ENCODE data around the gene FGD4. TPM values are rescaled to one million over a fixed set of nuclear protein-coding genes. Genes with fewer than 3 reads are reported as not detected.

The FGD4 gene
- total RNA-seq, 1 experiment from 2014 or later = 31.6 TPM

DNA sequence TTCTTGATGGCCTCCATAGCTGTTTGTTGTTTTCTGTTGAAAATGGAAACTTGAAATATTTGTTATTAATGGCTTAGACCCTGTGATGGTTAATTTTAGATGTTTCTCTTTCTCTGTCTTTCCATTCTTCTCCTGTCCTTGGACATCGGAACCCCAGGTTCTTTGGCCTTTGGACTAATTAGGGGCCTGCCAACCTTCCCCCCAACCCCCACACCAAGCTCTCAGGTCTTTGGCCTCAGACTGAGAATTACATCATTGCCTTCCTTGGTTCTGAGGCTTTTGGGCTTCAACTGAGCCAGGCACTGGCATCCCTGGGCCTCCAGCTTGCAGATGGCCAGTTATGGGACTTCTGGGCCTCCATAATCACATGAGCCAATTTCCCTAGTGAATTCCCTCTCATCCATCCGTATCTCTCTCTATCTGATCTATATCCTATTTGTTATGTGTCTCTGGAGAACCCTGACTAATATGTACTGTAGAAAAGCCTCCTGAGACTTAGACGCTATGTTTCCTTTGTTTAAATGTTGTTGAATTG is 71.6 kb downstream of the FGD4 start:
- H3K27me3 ChIP-seq (replicated peaks; ENCODE audit: control insufficient read depth, insufficient read depth, low read length) = no peaks in the 10 kb centered on the region
- no peak for DNase-seq
- TF ChIP-seq, protein P1, sequence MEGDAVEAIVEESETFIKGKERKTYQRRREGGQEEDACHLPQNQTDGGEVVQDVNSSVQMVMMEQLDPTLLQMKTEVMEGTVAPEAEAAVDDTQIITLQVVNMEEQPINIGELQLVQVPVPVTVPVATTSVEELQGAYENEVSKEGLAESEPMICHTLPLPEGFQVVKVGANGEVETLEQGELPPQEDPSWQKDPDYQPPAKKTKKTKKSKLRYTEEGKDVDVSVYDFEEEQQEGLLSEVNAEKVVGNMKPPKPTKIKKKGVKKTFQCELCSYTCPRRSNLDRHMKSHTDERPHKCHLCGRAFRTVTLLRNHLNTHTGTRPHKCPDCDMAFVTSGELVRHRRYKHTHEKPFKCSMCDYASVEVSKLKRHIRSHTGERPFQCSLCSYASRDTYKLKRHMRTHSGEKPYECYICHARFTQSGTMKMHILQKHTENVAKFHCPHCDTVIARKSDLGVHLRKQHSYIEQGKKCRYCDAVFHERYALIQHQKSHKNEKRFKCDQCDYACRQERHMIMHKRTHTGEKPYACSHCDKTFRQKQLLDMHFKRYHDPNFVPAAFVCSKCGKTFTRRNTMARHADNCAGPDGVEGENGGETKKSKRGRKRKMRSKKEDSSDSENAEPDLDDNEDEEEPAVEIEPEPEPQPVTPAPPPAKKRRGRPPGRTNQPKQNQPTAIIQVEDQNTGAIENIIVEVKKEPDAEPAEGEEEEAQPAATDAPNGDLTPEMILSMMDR (IDR thresholded peaks at IDR 0.05; ENCODE audit: insufficient read depth in 1 of 2, low read depth in 1 of 2, low read length in 1 of 2, severe bottlenecking in 1 of 2, unreplicated experiment in 1 of 2) = no peak
- ChIA-PET CTCF (no interaction called here), POLR2A (interaction anchor here (0.7 kb wide), 1 partner anchor 112 kb away, joined by 8 read pairs; no protein-coding TSS in a partner anchor)
- Mint-ChIP-seq H3K27ac (ENCODE audit: unreplicated experiment) (no peak overlapping the region), H3K36me3 (ENCODE audit: insufficient read depth, unreplicated experiment) (peaks cover 41% of the 10 kb centered on the region), H3K27me3 (ENCODE audit: insufficient read depth, unreplicated experiment) (no peaks in the 10 kb centered on the region), H3K9me3 (ENCODE audit: unreplicated experiment) (no peaks in the 10 kb centered on the region), H3K4me1 (ENCODE audit: low read depth, unreplicated experiment) (peaks cover 10% of the 10 kb centered on the region), H3K4me3 (ENCODE audit: unreplicated experiment) (no peak overlapping the region)
- H3K4me3 ChIP-seq (ENCODE audit: low read depth, low read length) = no peak overlapping the region
- no peaks in the 10 kb centered on the region for H3K4me1 ChIP-seq
- no TSS peak for BruUV-seq (replicated peaks)
- intact Hi-C loops (cut with micrococcal nuclease; ENCODE audit: unreplicated experiment) = no loop called here
- no peaks in the 10 kb centered on the region for H3K9me3 ChIP-seq
- peaks cover 3% of the 10 kb centered on the region; the same call in 1 of the 2 replicates for H3K36me3 ChIP-seq (ENCODE audit: control insufficient read depth, insufficient read depth, low read length)

DNA sequence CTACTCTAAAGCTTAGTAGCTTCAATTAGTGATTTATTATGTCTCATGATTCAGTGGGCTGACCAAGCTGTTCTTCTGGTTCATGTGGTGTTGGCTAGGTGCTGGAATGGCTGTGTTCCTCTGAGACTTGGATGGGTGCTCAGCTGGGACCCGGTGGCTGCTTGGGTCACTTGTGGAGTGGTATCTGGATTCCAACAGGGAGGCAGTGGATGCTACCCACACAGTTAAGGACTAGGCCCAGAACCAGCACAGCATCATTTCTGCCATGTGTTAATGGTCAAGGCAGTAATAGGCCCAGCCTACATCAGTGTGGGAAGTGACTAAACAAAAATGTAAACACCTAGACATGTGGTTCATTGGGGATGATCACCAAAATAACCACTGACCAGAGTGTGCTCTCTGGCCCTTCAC is 72.2 kb downstream of the FGD4 start:
- no peaks in the 10 kb centered on the region for H3K27me3 Mint-ChIP-seq (ENCODE audit: insufficient read depth, unreplicated experiment)
- intact Hi-C loops (cut with micrococcal nuclease; ENCODE audit: unreplicated experiment) = no loop called here
- H3K27ac Mint-ChIP-seq (ENCODE audit: unreplicated experiment) = no peak overlapping the region
- H3K4me3 ChIP-seq (ENCODE audit: low read depth, low read length) = no peak overlapping the region
- POLR2A ChIA-PET = no interaction called here
- BruUV-seq (replicated peaks) = no TSS peak
- CTCF ChIA-PET = no interaction called here
- no peaks in the 10 kb centered on the region for H3K9me3 ChIP-seq
- no peaks in the 10 kb centered on the region for H3K27me3 ChIP-seq (replicated peaks; ENCODE audit: control insufficient read depth, insufficient read depth, low read length)
- H3K9me3 Mint-ChIP-seq (ENCODE audit: unreplicated experiment) = no peaks in the 10 kb centered on the region
- H3K4me1 ChIP-seq = no peaks in the 10 kb centered on the region
- no peak overlapping the region for H3K4me3 Mint-ChIP-seq (ENCODE audit: unreplicated experiment)
- H3K4me1 Mint-ChIP-seq (ENCODE audit: low read depth, unreplicated experiment) = peaks cover 13% of the 10 kb centered on the region
- no peak for DNase-seq
- peaks cover 42% of the 10 kb centered on the region for H3K36me3 Mint-ChIP-seq (ENCODE audit: insufficient read depth, unreplicated experiment)
- H3K36me3 ChIP-seq (ENCODE audit: control insufficient read depth, insufficient read depth, low read length) = peaks cover 3% of the 10 kb centered on the region; the same call in 1 of the 2 replicates
- TF ChIP-seq, protein P1 (IDR thresholded peaks at IDR 0.05; ENCODE audit: insufficient read depth in 1 of 2, low read depth in 1 of 2, low read length in 1 of 2, severe bottlenecking in 1 of 2, unreplicated experiment in 1 of 2) = no peak

DNA sequence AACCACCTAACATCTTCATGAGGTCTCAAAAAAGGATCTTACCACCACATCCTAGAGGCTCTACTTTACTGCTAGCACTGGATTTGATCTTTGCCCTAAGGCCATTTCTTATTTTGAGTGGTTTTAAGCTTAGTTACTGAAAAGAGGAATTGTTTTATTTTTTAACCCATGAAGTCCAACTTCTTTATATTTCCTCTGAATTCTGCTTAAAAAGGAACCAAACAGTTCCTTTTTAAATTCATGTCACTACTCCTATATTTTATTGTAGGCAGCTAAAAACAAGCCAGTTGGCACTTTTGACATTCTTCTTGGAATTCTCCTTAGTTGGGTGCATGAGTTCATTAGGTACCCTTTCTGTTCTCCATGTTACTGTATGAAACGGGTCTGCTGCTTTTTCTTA is 76.4 kb downstream of the FGD4 start:
- POLR2A ChIA-PET = no interaction called here
- Mint-ChIP-seq H3K36me3 (ENCODE audit: insufficient read depth, unreplicated experiment) (peaks cover 58% of the 10 kb centered on the region), H3K4me3 (ENCODE audit: unreplicated experiment) (no peak overlapping the region)

More for the DNA sequence above, 76.4 kb downstream of the FGD4 start:
- Mint-ChIP-seq H3K27me3 (ENCODE audit: insufficient read depth, unreplicated experiment) (no peaks in the 10 kb centered on the region), H3K4me1 (ENCODE audit: low read depth, unreplicated experiment) (peaks cover 33% of the 10 kb centered on the region), H3K27ac (ENCODE audit: unreplicated experiment) (no peak overlapping the region), H3K9me3 (ENCODE audit: unreplicated experiment) (no peaks in the 10 kb centered on the region)
- Histone ChIP-seq H3K9me3 (no peaks in the 10 kb centered on the region), H3K4me1 (peaks cover 15% of the 10 kb centered on the region; the same call in 1 of the 2 replicates), H3K36me3 (ENCODE audit: control insufficient read depth, insufficient read depth, low read length) (peaks cover 3% of the 10 kb centered on the region; the same call in 1 of the 2 replicates), H3K4me3 (ENCODE audit: low read depth, low read length) (no peak overlapping the region), H3K27me3 (replicated peaks; ENCODE audit: control insufficient read depth, insufficient read depth, low read length) (no peaks in the 10 kb centered on the region)
- BruUV-seq (replicated peaks) = no TSS peak
- TF ChIP-seq, protein P1 (IDR thresholded peaks at IDR 0.05; ENCODE audit: insufficient read depth in 1 of 2, low read depth in 1 of 2, low read length in 1 of 2, severe bottlenecking in 1 of 2, unreplicated experiment in 1 of 2) = no peak
- intact Hi-C loops (cut with micrococcal nuclease; ENCODE audit: unreplicated experiment) = no loop called here
- CTCF ChIA-PET = no interaction called here
- DNase-seq = no peak

All from Caco-2 (cell line).